HTR-8/SVneo (cell line): ENCODE measurements around the gene RBL1.
"Not testable (repeated sequence)": the region's sequence is repeated elsewhere in the genome, so short reads cannot be mapped to it uniquely, and the experiment has no call there.

Experiments used
- DNase-seq: peaks from one replicate; pipeline ENCODE4 v3.0.0; 2011; ENCODE audit warnings: low spot score, mixed read lengths; ENCODE audit not compliant: insufficient read length
- FAIRE-seq: peaks from 2 replicates; lab custom pipeline; 2011; peaks lifted over from hg19 to GRCh38; lab: Jason Lieb, UNC

The RBL1 gene

GRCh38 chr20:37095599-37096414 is at the start of gene RBL1:
TSS of gene RBL1 (minus strand) at chr20:37095997. CDS start at chr20:37095928, 69 bp downstream.
- FAIRE-seq (peak; percentile 97), DNase-seq (peak; percentile 95)

GRCh38 chr20:37144856-37145404 is 49.1 kb upstream of the RBL1 start:
- DNase-seq (no peak), FAIRE-seq (no peak)

DNA sequence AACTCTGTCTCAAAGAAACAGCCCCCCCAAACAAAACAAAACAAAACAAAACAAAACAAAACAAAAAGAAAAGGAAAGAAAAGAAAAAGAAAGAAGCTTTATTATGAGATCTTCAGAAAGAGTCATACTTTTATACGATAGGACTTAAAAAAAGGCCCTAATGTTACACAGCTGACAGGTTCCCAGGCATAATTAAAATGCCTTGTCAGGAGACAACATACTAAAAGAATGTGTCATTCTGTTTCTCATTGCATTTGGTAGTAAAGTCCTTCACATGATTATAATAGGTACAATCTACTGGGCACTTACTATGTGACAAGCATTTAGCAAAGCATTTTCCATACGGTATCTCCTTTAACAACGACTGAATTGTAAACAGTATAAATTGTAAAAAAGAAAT is 46.9 kb upstream of the RBL1 start:
- FAIRE-seq = peak; percentile 62
- DNase-seq = peak; percentile 60

- DNase-seq (no peak), FAIRE-seq (no peak)
Observed at GRCh38 chr20:37137547-37137946, 41.8 kb upstream of the RBL1 start.

- no peak for FAIRE-seq
- no peak for DNase-seq
Observed at GRCh38 chr20:37133952-37134351, 38.2 kb upstream of the RBL1 start.

- DNase-seq = no peak
Observed at GRCh38 chr20:37131486-37131885, 35.7 kb upstream of the RBL1 start.

DNA sequence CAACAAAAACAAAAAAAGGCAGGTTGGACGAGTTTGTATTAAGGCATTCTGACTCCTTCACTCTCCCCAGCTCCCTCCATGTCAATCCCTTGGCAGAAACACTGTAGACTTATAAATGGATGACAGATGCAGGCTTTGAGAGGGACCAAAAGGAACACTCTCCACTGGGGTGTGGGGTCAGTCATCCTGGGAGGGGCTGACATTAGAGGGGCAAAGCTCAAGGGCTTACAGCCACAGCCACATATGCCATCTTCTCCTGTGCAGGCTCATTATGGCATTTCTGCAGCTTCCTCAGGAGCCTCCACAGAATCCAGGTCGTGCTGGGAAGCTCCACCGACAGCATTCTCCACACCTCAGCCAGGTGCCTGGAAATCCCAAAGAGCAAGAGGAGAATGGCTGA is 33.0 kb upstream of the RBL1 start:
- FAIRE-seq = no peak
- no peak for DNase-seq

More at GRCh38 chr20:37131486-37131885, 35.7 kb upstream of the RBL1 start:
- peak; percentile 16 for FAIRE-seq

- not testable (repeated sequence) for FAIRE-seq, DNase-seq
Observed at GRCh38 chr20:37126290-37126689, 30.5 kb upstream of the RBL1 start.

DNA sequence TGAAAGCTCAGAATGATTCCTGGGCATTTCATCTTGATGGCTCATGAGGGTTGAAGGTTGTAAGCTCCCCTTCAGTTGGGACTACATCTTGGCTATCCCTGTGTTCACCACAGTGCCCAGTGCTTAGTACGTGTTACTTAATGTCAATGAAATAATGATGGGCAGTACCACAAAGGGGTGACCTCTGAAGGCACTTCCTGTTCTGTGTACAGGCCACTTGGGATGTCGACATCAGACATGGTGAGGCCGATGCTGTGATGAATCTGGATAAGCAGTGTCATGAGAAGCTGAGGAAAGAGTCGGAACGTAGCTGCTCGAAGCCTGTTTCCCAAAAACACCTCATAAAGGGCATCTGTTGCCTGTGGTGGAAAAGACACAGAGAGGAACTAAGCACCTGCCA is 27.6 kb upstream of the RBL1 start:
- FAIRE-seq = peak; percentile 80

DNA sequence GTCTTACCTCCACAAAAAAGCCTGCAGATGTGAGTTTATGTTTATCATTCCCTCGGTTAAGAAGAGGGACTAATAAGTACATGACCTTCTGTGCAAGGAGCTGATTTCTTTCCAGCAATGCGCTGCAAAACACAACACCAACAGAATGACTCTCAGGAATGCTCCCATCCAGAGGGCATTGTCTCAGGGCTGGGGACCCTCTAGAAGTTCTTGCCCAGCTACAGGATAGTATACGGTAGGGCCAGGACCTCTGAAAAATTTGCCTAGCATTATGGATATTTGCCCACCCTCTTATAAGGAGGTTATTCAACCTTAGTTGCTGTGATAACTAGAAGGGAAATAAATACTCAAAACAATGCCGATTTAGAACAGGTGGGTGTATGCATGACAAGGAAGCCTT is 24.7 kb upstream of the RBL1 start:
- DNase-seq = no peak
- no peak for FAIRE-seq

More for the DNA sequence above, 27.6 kb upstream of the RBL1 start:
- DNase-seq = no peak

- no peak for FAIRE-seq
- no peak for DNase-seq
Observed at GRCh38 chr20:37119356-37120036, 23.7 kb upstream of the RBL1 start.

DNA sequence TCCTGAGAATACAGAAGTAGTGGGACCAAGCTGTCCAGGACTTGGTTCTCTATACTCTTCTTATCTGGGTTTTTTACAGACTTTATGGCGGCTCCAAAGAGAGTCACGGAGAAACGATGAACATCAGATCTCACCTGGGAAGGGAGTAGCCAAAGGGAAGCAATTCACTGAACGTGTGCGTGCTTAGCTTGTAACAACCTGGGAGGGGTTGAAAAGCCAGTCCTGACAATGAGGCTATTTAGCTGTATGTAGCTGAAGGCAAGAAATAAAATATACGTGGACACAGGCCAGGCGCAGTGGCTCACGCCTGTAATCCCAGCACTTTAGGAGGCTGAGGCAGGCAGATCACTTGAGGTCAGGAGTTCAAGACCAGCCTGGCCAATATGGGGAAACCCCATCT is 18.2 kb upstream of the RBL1 start:
- DNase-seq (no peak), FAIRE-seq (no peak)

DNA sequence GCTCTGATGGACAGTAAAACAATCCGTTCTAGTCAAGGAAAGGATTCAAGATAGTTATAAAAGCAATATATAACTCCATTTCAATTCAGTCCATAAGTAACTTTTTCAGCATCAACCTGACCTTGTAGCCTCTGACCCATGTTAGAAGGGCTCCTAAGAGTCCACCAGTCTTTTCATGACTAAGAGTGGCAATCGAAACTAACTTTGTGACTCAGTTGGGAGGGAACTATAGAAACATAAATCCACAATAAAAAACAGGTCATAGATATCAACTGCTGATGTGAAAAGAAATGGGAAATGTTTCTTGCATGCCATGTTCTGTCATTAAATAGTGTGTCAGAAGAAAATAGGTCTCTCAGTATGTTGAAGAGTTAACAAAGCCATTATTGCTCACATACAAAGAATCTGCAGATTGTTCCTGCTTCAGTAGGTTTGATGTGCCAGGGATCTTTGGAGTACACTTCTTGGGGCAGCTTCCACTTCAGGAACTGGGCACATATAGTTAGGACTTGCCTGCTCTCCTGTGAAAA is 16.2 kb upstream of the RBL1 start:
- DNase-seq (no peak), FAIRE-seq (no peak)

- FAIRE-seq = no peak
- DNase-seq = no peak
Observed at GRCh38 chr20:37108676-37109075, 12.9 kb upstream of the RBL1 start.

DNA sequence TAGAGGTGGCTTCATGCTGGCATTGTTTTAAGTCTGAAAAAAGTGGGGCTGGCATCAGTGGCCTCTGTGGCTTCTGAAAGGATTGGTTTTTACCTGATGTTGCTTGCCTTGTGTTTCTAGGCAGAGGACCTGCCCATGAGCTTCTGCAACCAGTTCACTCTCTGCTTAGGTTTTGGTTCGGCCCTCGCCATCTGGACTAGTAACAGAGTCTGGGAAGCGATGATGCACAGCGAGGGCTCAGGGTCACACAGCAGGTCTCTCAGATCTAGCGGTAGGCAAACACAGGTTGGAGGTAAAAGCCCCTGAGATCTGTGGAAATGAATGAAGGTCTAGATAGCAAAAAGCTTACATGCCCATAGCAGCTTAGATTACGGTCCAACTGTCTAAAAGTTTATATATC is 6.8 kb upstream of the RBL1 start:
- peak; percentile 16 for FAIRE-seq
- no peak for DNase-seq

- FAIRE-seq (no peak), DNase-seq (no peak)
Observed at GRCh38 chr20:37096415-37097041, 731 bp upstream of the RBL1 start.

GRCh38 chr20:37095108-37095598 is 644 bp downstream of the RBL1 start:
- DNase-seq (peak; percentile 51), FAIRE-seq (no peak)

GRCh38 chr20:37090407-37090806 is 5.4 kb downstream of the RBL1 start:
- FAIRE-seq = no peak
- DNase-seq = no peak

DNA sequence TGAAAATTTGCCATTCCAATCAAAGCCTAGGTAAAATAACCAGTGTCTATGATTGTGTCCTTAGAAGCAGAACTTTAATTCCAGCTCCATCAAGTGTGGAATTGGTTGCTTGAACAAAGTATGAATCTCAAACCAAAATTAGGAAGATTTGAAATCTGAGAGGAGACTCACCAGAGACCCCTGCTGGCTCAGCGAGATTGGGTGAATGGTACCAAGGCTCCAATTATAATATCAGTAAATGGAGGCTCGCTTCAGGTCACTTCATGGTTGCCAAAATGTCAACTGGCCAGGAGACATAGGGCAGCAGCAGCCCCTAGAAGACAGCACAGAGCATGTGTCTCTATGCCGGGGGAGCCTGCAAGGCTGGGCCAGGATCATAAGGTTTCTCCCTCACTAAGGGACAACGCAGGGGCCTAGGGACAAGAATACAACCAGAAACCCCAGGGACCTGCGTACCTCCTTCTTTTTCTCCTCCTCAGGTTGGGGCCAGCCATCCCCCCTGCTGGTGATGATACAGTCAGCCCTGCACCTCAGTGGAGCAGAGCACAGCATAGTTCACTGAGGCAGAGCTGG is 14.0 kb downstream of the RBL1 start:
- DNase-seq (no peak), FAIRE-seq (peak; percentile 83)

DNA sequence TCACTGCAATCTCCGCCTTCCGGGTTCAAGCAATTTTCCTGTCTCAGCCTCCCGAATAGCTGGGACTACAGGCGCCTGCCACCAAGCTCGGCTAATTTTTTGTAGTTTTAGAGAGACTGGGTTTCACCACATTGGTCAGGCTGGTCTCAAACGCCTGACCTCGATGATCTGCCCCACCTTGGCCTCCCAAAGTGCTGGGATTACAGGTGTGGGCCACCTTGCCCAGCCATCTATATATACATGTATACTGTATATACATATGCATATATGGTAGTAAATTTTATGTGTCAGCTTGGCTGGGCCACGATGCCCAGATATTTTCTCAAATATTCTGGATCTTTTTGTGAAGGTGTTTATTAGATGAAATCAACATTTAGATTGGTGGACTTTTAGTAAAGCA is 18.8 kb downstream of the RBL1 start:
- no peak for DNase-seq

More for the DNA sequence above, 18.8 kb downstream of the RBL1 start:
- no peak for FAIRE-seq
